B cell (primary cell): ENCODE measurements around the gene CYB5R3. TPM values are rescaled to one million over a fixed set of nuclear protein-coding genes. Genes with fewer than 3 reads are reported as not detected.

Source experiments
- ATAC-seq: fragments of 200-7000 bp; cut with Tn5 transposase; one replicate; pipeline ENCODE4 v1.10.0; 2021; ENCODE audit warnings: low read depth, mild to moderate bottlenecking, moderate number of reproducible peaks, moderate library complexity
- CTCF ChIA-PET: fragments of 350-600 bp; sonication (Branson Sonifier 250); formaldehyde crosslinking; loops from one replicate; lab custom pipeline; 2021; ENCODE audit warnings: antibody characterized with exemption, inconsistent platforms; lab: Charles Lee
- POLR2A ChIA-PET: fragments of 350-600 bp; sonication (Branson Sonifier 250); formaldehyde crosslinking; loops from one replicate; lab custom pipeline; 2021; ENCODE audit warnings: antibody characterized with exemption; lab: Charles Lee
- DNase-seq: peaks from one replicate; pipeline ENCODE4 v3.0.0; 2013
- H2AFZ ChIP-seq: 2 replicates; pipeline ENCODE4 v1.6.1; 2012; ENCODE audit warnings: mild to moderate bottlenecking, low read depth, low read length; ENCODE audit not compliant: insufficient read depth, poor library complexity, severe bottlenecking
- H3K27ac ChIP-seq, 2 donors: 1 replicate in 1 of 2; 2 replicates in 1 of 2; pipeline ENCODE4 v1.5.1; 2012 to 2013; ENCODE audit warnings: low read length in 2 of 2, mild to moderate bottlenecking in 2 of 2, moderate library complexity in 1 of 2
- H3K27me3 ChIP-seq, 4 experiments: fragments of 200-600 bp in 1 of 4; sonication (generic) in 1 of 4; replicated peaks in 1 of 4; 1 replicate in 2 of 4; 2 replicates in 2 of 4; pipeline versions ENCODE4 v1.6.1 to v1.7.0; 2013 to 2016; ENCODE audit warnings: low read length in 3 of 4, mild to moderate bottlenecking in 2 of 4, mixed read lengths in 1 of 4, moderate library complexity in 1 of 4; ENCODE audit not compliant: insufficient read depth in 4 of 4, control insufficient read depth in 3 of 4; ENCODE audit errors: control extremely low read depth in 1 of 4
- H3K36me3 ChIP-seq, 2 experiments: replicated peaks in 1 of 2; 1 replicate in 1 of 2; 2 replicates in 1 of 2; pipeline versions ENCODE4 v1.6.1 to v1.7.1; 2013; ENCODE audit warnings: low read length in 1 of 2; ENCODE audit not compliant: insufficient read depth in 2 of 2, control insufficient read depth in 1 of 2; ENCODE audit errors: control extremely low read depth in 1 of 2, extremely low read depth in 1 of 2
- H3K4me1 ChIP-seq, 2 donors: fragments of 200-600 bp in 1 of 2; sonication (generic) in 1 of 2; 1 replicate in 1 of 2; 2 replicates in 1 of 2; pipeline versions ENCODE4 v1.5.1 to v1.6.1; 2013 to 2017; ENCODE audit warnings: low read length in 2 of 2; ENCODE audit not compliant: control insufficient read depth in 2 of 2, insufficient read depth in 2 of 2
- H3K4me2 ChIP-seq: replicated peaks from 2 replicates; pipeline ENCODE3; 2012; ENCODE audit warnings: mild to moderate bottlenecking, low read depth, low read length; ENCODE audit not compliant: poor library complexity, severe bottlenecking
- H3K4me3 ChIP-seq, 5 experiments: fragments of 200-600 bp in 1 of 5; sonication (generic) in 1 of 5; 1 replicate in 3 of 5; 2 replicates in 2 of 5; pipeline versions ENCODE4 v1.5.1 to v1.7.0; 2011 to 2016; ENCODE audit warnings: low read length in 4 of 5, mild to moderate bottlenecking in 4 of 5, low read depth in 2 of 5, control low read depth in 1 of 5, moderate library complexity in 1 of 5; ENCODE audit not compliant: insufficient read depth in 1 of 5; ENCODE audit errors: control extremely low read depth in 1 of 5, extremely low read depth in 1 of 5
- H3K79me2 ChIP-seq: fragments of 200-600 bp; sonication (generic); one replicate; pipeline ENCODE4 v1.6.0; 2016; ENCODE audit warnings: low read length; ENCODE audit not compliant: control insufficient read depth, insufficient read depth
- H3K9ac ChIP-seq: fragments of 200-600 bp; sonication (generic); 2 replicates; pipeline ENCODE4 v1.6.1; 2017; ENCODE audit warnings: mild to moderate bottlenecking, low read length, moderate library complexity
- H3K9me3 ChIP-seq, 3 donors: one replicate each; pipeline versions ENCODE4 v1.6.1 to v1.7.1; 2013; ENCODE audit warnings: low read length in 2 of 3; ENCODE audit not compliant: control insufficient read depth in 2 of 3, insufficient read depth in 1 of 3; ENCODE audit errors: control extremely low read depth in 1 of 3
- H4K20me1 ChIP-seq: 2 replicates; pipeline ENCODE4 v1.6.0; 2012; ENCODE audit warnings: mild to moderate bottlenecking, low read length; ENCODE audit not compliant: insufficient read depth, control insufficient read depth, poor library complexity, severe bottlenecking
- H3K27ac Mint-ChIP-seq: one replicate; pipeline ENCODE4 v1.8.0; 2021; ENCODE audit warnings: mixed read lengths
- H3K27me3 Mint-ChIP-seq: one replicate; pipeline ENCODE4 v1.8.0; 2021; ENCODE audit warnings: mixed read lengths
- H3K4me1 Mint-ChIP-seq: one replicate; pipeline ENCODE4 v1.8.0; 2021; ENCODE audit warnings: mixed read lengths
- H3K4me3 Mint-ChIP-seq: one replicate; pipeline ENCODE4 v1.8.0; 2021; ENCODE audit warnings: mixed read lengths
- H3K9me3 Mint-ChIP-seq: one replicate; pipeline ENCODE4 v1.8.0; 2022; ENCODE audit warnings: mixed read lengths; ENCODE audit not compliant: insufficient read depth
- EZH2 ChIP-seq: IDR thresholded peaks from 2 replicates; pipeline ENCODE4 v1.6.1; 2012; ENCODE audit warnings: borderline replicate concordance, low read depth, mild to moderate bottlenecking, moderate library complexity, low read length; ENCODE audit not compliant: insufficient read depth, poor library complexity, severe bottlenecking
- WGBS: methylation state at CpG from one replicate; pipeline ENCODE4 v1.1.5; 2013; ENCODE audit warnings: missing lambda C conversion rate; ENCODE audit not compliant: insufficient coverage; 5-methylcytosine and 5-hydroxymethylcytosine counted together
- intact Hi-C: fragments of 100-400 bp; cut with micrococcal nuclease; formaldehyde crosslinking; loops from one replicate; pipeline ENCODE4 v1.10.0; 2022
- polyA plus RNA-seq: library from polyadenylated mRNA; depleted of rRNA; stranded (reverse); fragments of >200 nt; gene quantifications from 2 replicates; pipeline ENCODE4 v1.2.3, GENCODE V29; 2012
- total RNA-seq, 2 donors: library from RNA; stranded (reverse); fragments of 120-200 nt in 1 of 2; gene quantifications; 1 replicate in 1 of 2; 2 replicates in 1 of 2; pipeline versions ENCODE4 v1.2.3 to v1.2.4, GENCODE V29; 2013 to 2022
- TF ChIP-seq, protein P1 (sequence below): fragments of 200-600 bp; IDR thresholded peaks from one replicate; pipeline ENCODE4 v1.8.0; 2022; ENCODE audit warnings: antibody characterized with exemption, mild to moderate bottlenecking

CYB5R3 gene
- total and polyA plus RNA-seq, 2 donors (not counting 1 experiment from before 2014, with no cell fraction given) = 60.8 to 79.2 TPM

DNA sequence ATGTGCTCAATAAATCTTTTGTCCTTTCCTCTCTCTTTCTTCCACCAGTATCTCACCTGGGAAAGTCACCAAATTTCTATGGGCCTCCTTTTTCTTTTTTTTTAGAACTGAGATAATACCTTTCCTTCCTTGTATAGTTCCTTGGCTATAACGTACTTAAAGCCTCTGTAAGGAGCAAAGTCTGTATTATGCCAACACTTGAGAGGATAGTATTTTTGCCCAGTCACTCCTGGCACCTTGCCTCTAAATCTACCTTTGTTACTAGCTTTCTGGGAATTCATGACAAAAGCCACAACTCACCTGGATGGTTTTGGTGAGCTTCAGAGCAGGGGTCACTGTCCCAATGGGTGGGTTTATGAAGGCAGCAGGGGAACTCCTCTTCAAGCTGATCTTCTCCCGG lies 46.7 kb downstream of the CYB5R3 start:
- no peaks in the 10 kb centered on the region for H3K9me3 ChIP-seq
- H3K27ac Mint-ChIP-seq = no peak overlapping the region
- intact Hi-C loops = no loop called here
- no peak overlapping the region for H2AFZ ChIP-seq
- POLR2A ChIA-PET = no interaction called here
- no peak overlapping the region for H3K9ac ChIP-seq
- no peak overlapping the region for H3K4me3 Mint-ChIP-seq
- peaks cover 2 to 67% of the 10 kb centered on the region in 2 experiments for H3K36me3 ChIP-seq
- H3K27me3 Mint-ChIP-seq = no peaks in the 10 kb centered on the region
- H3K4me3 ChIP-seq = no peak overlapping the region
- H3K79me2 ChIP-seq = peaks cover 96% of the 10 kb centered on the region
- TF ChIP-seq, protein P1, sequence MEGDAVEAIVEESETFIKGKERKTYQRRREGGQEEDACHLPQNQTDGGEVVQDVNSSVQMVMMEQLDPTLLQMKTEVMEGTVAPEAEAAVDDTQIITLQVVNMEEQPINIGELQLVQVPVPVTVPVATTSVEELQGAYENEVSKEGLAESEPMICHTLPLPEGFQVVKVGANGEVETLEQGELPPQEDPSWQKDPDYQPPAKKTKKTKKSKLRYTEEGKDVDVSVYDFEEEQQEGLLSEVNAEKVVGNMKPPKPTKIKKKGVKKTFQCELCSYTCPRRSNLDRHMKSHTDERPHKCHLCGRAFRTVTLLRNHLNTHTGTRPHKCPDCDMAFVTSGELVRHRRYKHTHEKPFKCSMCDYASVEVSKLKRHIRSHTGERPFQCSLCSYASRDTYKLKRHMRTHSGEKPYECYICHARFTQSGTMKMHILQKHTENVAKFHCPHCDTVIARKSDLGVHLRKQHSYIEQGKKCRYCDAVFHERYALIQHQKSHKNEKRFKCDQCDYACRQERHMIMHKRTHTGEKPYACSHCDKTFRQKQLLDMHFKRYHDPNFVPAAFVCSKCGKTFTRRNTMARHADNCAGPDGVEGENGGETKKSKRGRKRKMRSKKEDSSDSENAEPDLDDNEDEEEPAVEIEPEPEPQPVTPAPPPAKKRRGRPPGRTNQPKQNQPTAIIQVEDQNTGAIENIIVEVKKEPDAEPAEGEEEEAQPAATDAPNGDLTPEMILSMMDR = no peak
- TF ChIP-seq EZH2 = no peak
- H3K4me2 ChIP-seq = no peak overlapping the region
- no peaks in the 10 kb centered on the region for H3K27me3 ChIP-seq
- peaks cover 18% of the 10 kb centered on the region for H3K4me1 Mint-ChIP-seq
- H3K27ac ChIP-seq = no peak overlapping the region
- CTCF ChIA-PET = interaction anchor here (1.0 kb wide), 1 partner anchor 10 kb away, joined by 3 read pairs; no protein-coding TSS in a partner anchor
- ATAC-seq (no peak), DNase-seq (no peak)
- 100% methylated on average over 1 of the region's 2 CpGs for WGBS
- no peaks in the 10 kb centered on the region for H3K4me1 ChIP-seq
- no peaks in the 10 kb centered on the region for H3K9me3 Mint-ChIP-seq
- peaks cover 92% of the 10 kb centered on the region for H4K20me1 ChIP-seq

DNA sequence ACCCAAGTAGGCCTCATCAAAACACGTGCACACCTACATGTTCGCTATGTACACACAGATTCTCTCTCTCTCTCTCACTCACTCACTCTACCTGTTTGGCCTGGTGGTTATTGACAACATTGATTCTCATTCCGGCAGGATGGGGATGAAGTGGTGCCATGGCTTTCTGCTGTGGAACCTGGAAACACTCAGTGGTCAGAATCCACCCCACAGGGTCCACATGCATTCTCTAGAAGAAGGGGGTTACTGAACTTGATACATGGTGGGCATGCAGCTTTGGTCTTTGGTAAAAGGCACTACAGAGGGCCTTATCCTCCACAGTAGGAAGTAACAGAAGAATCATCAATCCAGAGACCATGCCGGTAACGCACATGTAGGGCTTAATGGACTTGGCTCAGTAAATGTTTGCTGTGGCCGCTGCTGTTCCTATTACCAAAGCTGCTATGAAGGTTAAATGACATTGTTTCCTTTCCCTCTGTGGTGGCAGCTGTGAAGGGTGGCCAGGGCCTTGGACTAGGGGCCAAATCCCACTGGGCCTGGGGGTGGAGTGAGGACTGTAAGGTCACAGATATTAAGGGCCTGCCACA lies 47.2 kb downstream of the CYB5R3 start:
- no peaks in the 10 kb centered on the region for H3K4me1 ChIP-seq
- no peaks in the 10 kb centered on the region for H3K27me3 ChIP-seq
- no peaks in the 10 kb centered on the region for H3K9me3 Mint-ChIP-seq
- H4K20me1 ChIP-seq = peaks cover 94% of the 10 kb centered on the region
- intact Hi-C loops = no loop called here
- no peak overlapping the region for H3K9ac ChIP-seq
- no peak overlapping the region for H2AFZ ChIP-seq
- no peak overlapping the region for H3K4me2 ChIP-seq
- no peak overlapping the region for H3K27ac Mint-ChIP-seq
- peaks cover 94% of the 10 kb centered on the region for H3K79me2 ChIP-seq
- DNase-seq (no peak), ATAC-seq (no peak)
- no peak overlapping the region for H3K4me3 ChIP-seq
- TF ChIP-seq, protein P1 = no peak
- no peak for TF ChIP-seq EZH2
- H3K4me3 Mint-ChIP-seq = no peak overlapping the region
- peaks cover 2 to 72% of the 10 kb centered on the region in 2 experiments for H3K36me3 ChIP-seq
- 100% methylated on average over 4 of the region's 6 CpGs for WGBS
- CTCF ChIA-PET = interaction anchor here (1.0 kb wide), 1 partner anchor 10 kb away, joined by 3 read pairs; no protein-coding TSS in a partner anchor
- POLR2A ChIA-PET = no interaction called here
- H3K27me3 Mint-ChIP-seq = no peaks in the 10 kb centered on the region
- H3K4me1 Mint-ChIP-seq = peaks cover 18% of the 10 kb centered on the region
- H3K27ac ChIP-seq = no peak overlapping the region
- no peaks in the 10 kb centered on the region for H3K9me3 ChIP-seq
